GM21390 (cell line): Measurements from ENCODE around the gene DNMT3A.

Experiments
- ATAC-seq: cut with Tn5 transposase; IDR thresholded peaks from one replicate; pipeline ENCODE4 v1.9.1; 2021; ENCODE audit not compliant: unreplicated experiment

Gene DNMT3A

DNA sequence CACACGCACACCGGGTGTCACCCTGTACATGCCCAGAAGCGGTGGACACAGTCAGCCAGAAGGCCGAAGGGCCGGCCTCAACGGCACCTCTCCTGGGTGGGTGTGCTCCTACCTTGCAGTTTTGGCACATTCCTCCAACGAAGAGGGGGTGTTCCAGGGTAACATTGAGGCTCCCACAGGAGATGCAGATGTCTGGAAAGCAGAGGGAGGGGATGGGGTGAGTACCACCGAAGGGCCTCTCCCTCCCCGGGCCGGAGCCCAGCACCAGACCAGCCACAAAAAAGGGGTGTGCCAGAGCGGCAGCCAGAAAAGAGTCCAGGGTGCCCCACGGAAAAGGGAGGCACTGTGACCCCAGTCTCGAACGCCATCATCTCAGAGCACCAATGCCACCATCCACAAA lies 96.6 kb downstream of the DNMT3A start:
- no peak for ATAC-seq

DNA sequence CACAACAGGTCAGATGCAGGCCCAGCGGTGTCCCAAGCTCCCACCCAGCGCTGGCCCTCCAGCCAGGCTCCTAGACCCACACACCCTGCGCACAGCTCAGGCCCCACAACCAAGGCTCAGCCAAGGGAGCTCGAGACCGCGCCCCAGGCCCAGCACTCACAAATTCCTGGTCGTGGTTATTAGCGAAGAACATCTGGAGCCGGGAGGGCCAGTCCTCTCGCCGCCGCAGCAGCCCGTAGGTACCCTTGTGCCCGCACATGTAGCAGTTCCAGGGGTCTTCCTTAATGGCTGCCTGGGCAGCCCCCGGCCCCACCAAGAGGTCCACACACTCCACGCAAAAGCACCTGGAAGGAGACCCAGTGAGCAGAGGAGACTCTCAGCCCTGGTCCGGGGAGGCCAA lies 97.7 kb downstream of the DNMT3A start:
- no peak for ATAC-seq

DNA sequence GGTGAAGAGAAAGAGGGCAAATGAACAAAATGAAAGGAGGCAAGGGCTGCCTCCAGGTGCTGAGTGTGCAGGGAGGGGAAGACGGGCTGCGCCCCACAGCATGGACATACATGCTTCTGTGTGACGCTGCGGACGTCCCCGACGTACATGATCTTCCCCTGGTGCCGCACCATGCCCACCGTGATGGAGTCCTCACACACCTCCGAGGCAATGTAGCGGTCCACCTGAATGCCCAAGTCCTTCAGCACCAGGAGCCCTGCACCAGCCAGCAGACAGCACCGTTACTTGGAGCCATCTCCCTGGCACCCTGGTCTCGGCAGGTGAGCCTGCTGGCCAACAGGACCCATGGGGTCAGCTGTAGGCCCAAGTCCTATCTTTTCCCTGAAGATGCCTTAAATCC lies 100.3 kb downstream of the DNMT3A start:
- no peak for ATAC-seq

DNA sequence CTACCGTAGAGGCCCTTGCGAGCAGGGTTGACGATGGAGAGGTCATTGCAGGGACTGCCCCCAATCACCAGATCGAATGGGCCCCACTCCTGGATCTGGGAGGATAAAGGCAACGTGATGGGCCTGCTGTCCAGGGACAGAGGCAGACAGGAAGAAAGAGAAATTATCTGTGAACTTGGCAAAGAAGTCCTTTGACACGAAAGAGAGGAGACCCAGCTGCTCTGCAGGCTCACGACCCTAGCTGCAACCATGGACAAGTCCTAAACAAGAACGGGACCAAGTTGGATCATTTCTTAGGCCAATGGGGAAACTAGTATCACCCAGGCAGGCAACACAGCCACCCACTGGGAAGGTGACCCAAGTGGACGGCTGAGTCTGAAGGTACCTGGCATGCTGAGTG lies 101.1 kb downstream of the DNMT3A start:
- ATAC-seq = no peak

DNA sequence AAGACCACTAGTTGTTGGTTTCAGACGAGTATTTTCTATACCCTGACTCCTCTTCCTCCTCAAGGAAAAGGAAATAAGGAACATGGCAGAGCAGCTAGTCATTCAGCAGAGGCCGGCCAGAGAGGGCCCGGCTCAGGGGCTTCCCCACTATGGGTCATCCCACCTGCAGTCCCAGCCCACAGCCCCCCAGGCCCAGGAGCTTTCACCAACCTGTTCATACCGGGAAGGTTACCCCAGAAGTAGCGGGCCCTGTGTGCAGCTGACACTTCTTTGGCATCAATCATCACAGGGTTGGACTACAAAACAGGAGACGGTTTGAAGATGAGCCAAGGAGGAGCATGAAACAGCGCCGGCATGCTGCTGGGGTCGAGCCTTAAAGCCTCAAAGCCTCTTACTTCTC lies 102.8 kb downstream of the DNMT3A start:
- no peak for ATAC-seq

DNA sequence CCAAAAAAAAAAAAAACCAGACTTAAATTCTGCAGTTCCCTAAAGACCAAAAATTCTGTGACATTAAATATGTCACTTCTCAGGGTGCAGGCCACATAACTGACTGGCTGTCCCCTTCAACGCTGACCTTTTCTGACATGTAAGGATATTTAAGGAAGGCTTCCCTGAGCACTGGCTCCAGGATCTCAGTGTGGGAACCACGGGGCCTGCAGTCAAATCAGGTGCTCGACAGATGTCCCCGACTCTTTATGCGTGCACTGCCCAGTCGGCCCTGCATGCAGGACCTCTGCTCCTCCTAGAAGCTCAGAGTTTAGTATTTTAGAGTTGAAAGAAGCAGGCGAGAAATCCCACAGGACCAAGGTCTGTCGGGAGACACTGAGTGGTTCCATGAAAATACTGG lies 104.0 kb downstream of the DNMT3A start:
- no peak for ATAC-seq

DNA sequence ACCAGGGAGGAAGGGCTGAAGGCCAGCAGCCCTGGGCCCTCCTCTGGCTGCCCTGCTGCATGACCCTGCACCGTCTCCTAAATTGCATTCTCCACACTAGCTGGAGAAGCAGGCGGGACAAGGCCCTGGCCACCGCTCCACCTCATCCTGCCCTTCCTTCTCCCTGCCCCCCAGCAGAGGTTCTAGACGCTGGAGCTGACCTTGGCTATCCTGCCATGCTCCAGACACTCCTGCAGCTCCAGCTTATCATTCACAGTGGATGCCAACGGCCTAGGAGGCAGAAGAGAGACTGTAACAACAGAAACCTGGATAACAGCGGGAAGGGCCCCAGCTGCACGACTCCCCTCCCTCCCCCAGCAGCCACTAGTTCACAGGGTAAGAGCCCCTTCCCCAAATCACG lies 105.0 kb downstream of the DNMT3A start:
- ATAC-seq = no peak

DNA sequence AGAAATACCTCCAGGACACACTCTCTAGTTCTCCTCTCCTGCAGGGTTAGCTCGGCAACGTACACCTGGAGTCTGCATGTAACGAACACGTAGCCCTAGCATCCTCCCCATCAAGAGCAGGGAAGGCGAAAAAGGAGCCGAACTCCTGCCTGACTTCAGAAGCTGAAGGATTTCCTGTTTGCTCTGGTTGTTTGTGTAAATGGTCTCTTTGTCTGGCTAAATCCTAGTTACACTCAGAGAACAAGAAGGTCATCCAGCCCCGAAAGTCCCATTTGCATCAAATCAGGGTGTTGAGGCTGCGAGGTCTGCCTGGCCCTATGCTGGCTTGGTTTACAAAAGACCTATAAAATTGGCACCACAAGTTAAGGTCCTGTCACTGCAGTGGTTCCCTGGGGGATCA lies 107.0 kb downstream of the DNMT3A start:
- no peak for ATAC-seq

DNA sequence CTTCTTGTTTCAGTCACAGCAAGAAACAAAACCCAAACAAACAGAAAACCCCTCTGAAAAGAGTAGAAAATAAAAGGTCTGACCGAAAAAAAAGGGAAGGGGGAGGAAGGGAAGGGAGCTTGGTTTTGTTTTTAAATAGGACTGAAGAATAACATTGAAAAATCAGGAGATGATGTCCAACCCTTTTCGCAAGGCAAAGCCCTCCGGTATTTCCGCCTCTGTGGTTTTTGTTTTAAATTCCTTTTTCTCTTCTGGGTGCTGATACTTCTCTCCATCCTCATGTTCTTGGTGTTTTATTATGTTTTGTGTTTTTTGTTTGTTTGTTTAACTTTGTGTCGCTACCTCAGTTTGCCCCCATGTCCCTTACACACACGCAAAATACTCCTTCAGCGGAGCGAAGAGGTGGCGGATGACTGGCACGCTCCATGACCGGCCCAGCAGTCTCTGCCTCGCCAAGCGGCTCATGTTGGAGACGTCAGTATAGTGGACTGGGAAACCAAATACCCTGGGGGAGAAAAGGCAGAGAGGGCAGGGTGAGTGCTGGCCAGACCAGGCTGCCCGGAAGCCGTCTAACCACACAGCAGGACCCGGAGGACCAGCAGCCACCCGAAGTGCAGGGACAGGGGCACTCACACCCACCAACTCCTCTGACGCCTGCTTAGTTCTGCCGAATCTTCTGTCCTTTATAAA lies 107.7 kb downstream of the DNMT3A start:
- ATAC-seq = no peak

DNA sequence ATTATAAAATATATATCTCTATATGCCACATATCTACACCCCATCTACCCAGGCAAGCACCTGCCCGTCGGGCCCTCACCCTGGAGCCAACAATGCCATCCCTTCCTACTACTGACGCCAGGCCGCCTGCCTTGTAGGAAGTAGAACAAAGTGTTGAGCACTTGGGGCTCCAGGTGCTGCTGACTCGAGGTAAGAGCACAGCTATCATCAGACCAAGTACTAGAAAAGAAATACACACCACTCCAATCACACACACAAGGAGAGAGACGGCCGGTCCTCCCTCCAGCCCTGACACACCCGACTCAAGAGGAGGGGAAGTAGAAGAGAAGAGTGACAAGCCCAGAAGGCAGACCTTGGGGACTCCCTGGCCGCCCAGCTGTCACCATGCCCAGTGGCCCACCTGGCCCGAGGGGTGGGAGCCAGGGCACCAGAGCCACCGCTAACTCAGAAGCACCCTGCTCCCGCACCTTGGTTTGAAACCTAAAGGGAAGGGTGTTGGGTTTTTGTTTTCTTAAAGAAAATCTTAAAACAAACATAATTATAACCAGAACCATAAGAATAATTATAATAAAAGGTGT lies 109.4 kb downstream of the DNMT3A start:
- ATAC-seq = no peak

DNA sequence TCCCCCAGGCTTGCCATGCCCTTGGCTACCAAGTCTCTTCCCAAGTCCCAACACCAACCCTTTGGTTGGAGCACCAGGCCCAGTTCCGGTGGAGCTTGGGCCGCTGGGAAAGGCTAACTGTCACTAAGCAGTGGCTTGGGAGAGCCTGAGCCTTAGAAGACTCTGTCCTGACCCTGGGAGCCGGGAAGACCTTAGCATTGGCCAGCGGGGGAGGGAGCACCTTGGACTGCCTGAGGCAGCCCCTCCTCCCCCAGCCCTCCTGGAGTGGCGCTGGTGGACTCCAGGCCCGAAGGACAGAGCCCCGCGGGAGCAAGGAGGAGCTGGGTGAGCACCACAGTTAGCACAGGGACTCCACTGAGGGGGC lies 110.8 kb downstream of the DNMT3A start:
- ATAC-seq = no peak

DNA sequence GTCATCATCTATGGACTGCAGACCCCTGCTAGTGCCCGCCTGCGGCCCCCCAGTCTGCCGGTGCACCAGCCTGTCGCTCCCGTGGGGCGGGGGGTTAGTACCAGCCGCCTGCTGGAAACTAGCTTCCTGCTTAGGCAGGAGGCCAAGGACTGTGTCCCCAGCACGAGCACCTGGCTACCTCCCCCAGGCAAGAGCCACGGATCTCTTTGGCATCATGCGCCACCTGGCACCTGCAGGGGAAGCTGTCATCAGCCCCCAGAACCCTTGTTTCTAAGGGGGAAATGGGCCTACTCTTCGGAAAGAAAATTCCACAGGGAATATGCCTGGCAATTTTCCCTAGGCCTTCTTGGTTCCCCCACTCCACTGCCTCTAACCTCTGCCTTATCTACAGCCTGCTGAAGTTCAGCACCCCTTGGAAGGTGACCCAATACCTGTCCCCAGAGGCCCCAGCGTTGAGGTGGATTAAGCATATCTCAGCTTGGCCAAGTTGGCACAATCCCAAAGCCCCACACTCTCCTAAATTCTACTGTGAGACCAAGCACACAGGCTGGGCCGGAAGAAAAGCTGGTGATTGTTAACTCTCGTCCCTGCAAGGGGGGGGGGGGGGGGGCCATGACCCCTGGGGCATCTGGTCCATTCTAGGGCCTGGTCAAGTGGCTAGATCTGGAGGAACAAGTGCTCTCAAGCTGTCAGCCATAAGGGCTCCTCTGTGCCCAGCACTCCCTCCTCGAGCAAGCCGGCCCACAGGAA lies 111.4 kb downstream of the DNMT3A start:
- ATAC-seq = no peak

DNA sequence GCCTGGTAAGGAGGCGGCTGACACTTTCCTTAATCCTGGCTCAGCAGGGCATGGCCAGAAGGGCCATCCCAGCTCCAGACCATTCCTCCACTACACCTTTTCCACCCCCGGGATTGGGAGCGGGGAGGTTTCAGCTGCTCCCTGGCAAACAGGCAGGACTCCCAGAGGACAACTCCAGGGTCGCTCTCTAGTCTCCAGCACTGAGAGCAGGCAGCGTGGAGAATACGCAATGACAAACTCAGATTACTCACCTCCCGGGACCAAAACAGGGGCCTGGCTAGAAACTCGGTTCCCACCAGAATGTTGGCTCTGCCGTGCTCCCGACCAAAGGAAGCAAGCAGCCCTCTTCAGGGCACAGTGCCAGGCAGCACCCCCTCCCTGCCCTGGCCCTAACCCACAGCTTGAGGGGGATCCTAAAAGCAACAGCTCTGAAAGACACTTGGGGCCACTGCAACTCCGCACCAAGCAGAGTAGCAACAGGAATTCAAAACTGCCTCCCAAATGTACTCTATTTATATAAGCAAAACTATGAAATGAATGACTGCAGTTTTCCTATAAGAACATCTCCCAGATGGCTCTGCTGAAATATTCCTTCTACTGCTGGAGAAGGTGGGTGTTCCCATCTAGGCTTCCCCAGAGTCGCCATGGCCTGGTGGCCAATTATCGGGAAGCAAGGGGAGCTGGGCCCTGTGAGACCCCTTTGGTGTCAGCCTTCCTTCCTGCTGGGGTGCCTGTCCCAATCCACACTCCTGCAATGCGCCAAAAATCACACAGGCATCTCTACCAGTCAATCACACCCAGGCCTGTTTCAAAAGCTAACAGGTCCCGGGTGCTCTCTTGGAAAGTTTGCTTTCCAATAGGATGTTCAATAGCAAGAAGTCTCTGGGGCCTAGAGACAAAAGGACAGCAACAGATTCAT lies 112.2 kb downstream of the DNMT3A start:
- no peak for ATAC-seq

DNA sequence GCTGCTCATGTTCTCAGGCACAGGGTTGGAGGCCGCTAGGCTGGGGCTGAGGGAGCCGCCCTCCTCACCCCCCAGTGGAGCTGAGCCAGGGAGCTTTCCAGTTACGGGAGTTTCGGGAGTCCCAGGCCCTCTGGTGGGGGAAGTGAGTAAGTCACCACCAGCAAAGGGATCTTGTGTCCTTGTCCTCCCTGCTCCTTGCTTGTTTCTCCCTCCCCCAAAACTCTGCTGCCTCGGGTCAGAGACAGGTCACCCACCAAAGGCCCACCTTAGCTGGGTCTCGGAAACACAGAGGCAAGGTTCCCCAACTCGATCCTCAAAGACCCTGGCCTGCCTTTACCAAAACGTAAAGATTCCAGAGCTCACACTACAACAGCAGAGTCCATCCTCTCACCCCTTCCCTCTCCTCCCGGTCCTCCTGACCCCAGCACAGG lies 112.9 kb downstream of the DNMT3A start:
- ATAC-seq = no peak

DNA sequence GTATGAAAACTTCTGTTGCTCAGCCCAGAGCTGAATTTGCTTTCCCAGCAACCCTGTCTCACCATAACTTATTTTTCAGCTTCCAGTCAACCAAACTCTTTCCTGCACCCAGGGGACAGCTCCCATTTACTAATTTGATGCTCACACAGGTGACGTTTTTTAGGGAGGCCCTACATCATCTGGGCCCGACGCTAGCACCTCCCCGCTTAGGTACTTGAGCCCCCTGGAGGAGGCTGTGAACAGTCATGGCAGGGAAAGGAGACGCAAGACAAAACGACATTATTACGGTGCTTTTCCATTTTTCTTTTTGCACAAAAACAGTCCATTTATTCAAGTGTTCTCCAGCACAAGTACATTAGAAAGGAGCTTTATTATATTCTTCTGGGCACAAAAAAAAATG lies 114.1 kb downstream of the DNMT3A start:
- no peak for ATAC-seq

DNA sequence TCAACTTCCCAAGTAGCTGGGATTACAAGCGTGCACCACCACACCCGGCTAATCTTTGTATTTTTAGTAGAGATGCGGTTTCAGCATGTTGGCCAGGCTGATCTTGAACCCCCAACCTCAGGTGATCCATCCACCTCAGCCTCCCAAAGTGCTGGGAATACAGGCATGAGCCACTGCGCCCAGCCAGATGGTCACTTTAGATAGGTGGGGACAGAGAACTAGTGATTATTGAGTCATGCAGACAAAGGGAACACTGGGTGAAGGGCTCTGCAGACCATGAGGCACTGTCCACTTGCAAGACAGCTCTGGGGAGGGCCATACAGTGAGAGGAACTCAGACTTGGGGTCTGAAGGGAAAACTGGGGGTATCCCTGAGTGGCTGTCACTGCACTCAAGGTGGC lies 114.9 kb downstream of the DNMT3A start:
- ATAC-seq = no peak

DNA sequence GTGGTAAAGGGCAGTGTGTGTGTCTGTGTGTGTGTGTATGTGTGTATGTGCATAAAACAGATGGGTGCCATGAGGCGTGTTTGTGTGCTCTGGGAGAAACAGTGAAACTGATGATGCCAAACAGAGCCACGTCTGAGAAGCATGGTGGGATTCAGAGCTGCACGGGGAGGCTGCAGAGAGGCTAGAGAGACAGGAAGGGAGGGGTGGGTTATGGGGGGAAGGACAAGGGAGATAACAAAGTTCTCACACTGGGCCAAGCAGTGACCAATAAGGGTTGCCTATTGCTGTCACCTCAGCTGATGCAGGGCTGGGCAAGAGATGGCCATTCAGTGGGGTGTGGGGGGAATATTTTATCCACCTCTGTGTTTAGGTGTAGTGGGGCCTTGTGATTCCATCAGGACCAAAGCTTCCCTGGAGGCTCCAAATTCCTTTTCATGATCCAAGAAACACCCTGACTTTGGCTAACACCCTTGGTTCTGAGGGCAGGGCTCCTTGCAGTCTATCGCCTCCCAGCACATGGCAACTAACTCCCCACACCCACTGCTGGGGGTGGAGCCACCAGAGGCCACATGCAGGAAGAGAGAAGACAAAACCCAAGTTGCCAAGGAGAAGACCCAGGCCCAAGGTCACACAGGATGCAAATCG lies 119.1 kb downstream of the DNMT3A start:
- no peak for ATAC-seq

DNA sequence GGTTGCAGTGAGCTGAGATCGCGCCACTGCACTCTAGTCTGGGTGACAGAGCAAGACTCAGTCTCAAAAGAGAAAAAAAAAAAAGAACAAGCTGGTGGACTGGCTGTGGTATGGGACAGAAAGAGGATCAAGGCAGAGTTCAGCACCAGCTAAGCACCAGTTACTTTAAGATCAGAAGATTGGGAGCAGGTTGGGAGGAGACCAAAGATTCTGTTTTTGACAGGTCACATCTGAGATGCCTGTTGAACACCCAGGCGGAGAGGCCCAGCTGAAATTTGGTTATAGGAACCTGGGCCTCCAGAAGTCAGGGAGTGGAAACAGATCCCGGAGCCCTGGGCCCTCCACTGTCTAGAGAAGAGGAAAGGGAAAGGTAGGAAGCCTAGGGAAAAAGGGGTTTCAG lies 120.1 kb downstream of the DNMT3A start:
- ATAC-seq = no peak

DNA sequence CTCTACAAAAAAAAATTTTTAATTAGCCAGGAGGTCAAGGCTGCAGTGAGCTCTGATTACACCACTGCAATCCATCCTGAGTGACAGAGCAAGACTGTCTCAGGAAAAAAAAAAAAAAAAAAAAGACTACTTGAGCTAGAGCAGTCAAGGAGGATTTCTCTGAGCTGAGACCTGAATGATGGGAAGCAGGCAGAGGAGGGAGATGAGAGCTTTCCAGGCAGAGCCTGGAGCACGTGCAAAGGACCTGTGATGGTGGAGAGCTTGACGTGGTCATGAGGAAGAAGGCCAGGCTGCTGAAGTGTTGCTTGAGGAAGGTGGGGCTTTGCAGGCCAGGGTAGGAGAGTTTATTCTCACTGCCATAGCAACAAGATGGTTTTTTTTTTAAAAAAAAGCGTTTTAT lies 121.4 kb downstream of the DNMT3A start:
- ATAC-seq = no peak

DNA sequence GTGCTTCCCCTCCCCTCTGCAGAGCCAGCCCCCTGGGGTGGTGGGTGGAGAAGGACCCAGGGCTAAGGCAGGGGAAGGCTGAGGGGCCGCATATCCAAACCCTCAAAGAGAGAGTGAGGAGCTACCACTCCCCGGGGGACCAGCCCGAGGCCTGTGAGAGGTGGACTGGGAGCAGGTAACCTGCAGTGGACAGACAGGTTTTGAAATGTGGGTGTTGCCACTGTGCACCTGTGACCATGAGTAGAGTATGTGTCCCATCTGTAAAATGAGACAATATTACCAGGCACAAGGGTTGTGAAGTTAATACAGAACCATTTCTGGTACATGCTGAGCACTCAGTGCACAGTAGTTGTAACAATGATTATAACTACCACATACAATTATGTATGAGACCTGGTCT lies 122.1 kb downstream of the DNMT3A start:
- no peak for ATAC-seq

DNA sequence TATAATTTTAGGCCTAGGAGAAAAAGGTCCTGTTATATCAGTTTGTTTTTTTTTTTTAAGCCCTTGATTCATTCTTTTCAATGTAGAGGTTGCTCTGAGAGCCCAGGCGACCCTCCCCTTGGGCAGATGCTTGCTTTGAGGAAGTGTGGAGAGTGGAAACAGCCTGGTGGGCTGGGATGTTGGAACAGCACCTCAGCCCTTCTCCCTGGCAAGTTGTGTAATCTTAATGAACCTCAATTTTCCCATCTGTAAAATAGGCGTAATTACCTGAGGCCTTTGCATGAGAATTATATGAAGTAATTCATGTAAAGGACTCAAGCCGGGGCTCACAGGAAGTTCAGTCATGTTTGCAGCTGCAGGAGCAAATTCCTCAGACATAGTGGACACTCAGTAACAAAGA lies 123.6 kb downstream of the DNMT3A start:
- no peak for ATAC-seq
